ENCODE measurements around the gene ITIH4.

DNA sequence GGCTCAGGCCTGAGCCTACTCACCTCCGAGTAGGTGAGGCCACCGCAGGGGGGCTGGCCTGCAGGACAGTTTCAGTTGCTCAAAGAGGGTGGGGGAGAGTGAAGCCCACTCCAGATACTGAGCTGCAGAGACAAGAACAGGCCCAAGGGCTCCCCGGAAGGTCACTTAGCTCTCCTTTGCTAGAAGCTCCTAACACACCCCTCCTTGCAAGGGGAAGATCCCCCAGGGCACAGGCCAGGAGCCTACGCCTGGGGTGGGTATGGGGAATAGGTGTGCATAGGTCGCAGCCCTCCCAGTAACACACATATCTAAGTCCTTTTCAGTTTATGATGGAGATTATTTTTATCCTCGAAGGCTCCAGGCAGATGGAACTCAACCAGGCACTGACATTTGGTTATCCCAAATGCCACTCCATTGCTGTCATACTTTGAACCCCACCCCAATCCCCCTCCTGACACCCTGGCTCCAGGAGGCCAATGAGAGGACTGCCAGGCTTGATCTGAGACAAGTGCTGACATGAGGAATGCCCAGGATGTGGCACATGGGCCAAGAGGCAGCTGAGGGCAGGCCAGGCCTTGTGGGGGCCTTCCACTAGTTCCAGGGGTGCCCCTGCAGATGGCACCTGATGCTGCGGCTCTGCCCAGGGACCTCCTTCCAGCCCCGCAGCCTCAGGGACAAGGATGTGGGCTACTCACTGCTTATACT is 5.4 kb upstream of the ITIH4 start:
- TF ChIP-seq POLR2A (IDR thresholded peaks at IDR 0.05), result no peak
- no peak for TF ChIP-seq CTCF (IDR thresholded peaks at IDR 0.05)
